SK-MEL-5 (cell line): ENCODE data around the gene LIN28B. TPM values are rescaled to one million over a fixed set of nuclear protein-coding genes. Genes with fewer than 3 reads are reported as not detected.
"Not testable (repeated sequence)": the region's sequence is repeated elsewhere in the genome, so short reads cannot be mapped to it uniquely, and the experiment has no call there.

Experiments used
- DNase-seq: peaks from one replicate; pipeline ENCODE4 v3.0.0-alpha.2; 2016; ENCODE audit warnings: low read depth, low spot score
- in situ Hi-C: cut with HindIII; loops from 2 replicates; pipeline ENCODE4 v1.10.0; 2016; ENCODE audit warnings: low sequenced_read_pairs, high pct_unique_total_duplicates, low pct_unique_long_range_greater_than_20kb
- polyA plus RNA-seq, 2 experiments: library from polyadenylated mRNA; depleted of rRNA; stranded (reverse); fragments of >200 nt; gene quantifications; 2 replicates each; pipeline ENCODE4 v1.2.3, GENCODE V29; 2015
- total RNA-seq: library from RNA; depleted of rRNA; stranded (reverse); fragments of >200 nt; shearing (Covaris generic); gene quantifications from 2 replicates; pipeline ENCODE4 v1.2.3, GENCODE V29; 2014; rRNA removed

LIN28B gene
- 0.13 and 0.19 TPM in 2 replicates for total RNA-seq
- 0.08 and 0.09 TPM in 2 replicates for polyA plus RNA-seq (2015; cell fraction: cytosol; rRNA removed)
- 0.19 and 0.41 TPM in 2 replicates for polyA plus RNA-seq (2015; cell fraction: nucleus; rRNA removed)

- in situ Hi-C loops = no loop called here
These were observed at the start of gene LIN28B for GRCh38 chr6:104956731-104957294. Gene LIN28B (plus strand): TSS chr6:104957107. CDS start chr6:104957251, 144 bp downstream.

GRCh38 chr6:104908031-104908887, 48.6 kb upstream of the LIN28B start:
- in situ Hi-C loops = no loop called here
- DNase-seq = peak; percentile 1

More at GRCh38 chr6:104956731-104957294, at the start of gene LIN28B:
- no peak for DNase-seq

DNA sequence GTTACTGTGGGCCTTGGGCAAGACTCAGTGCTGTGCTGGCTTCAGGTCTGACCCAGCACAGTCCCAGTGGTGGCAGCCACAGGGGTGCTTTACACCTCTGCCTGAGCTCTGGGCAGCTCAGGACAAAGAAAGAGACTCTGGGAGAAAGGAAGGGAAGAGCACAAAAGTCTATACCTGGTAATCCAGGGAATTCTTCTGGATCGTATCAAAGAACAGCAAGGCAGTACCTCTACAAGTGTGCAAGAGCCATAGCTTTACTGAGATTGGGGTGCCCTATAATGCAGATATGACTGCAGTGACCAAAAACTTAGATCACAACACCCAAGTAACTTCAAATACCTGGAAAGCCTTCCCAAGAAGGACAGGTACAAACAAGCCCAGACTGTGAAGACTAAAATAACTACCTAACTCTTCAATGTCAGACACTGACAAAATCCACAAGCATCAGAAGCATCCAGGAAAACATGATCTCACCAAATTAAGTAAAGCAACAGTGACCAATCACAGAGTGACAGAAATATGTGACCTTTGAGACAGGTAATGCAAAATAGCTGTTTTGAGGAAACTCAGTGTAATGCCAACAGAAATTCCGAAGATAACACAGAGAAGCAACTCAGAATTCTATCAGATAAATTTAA, 47.9 kb upstream of the LIN28B start:
- in situ Hi-C loops = no loop called here
- DNase-seq = no peak

GRCh38 chr6:104921896-104922295, 35.0 kb upstream of the LIN28B start:
- in situ Hi-C loops = no loop called here
- no peak for DNase-seq

- in situ Hi-C loops = no loop called here
- DNase-seq = peak; percentile 84
These were observed 28.8 kb upstream of the LIN28B start for GRCh38 chr6:104928141-104928540.

DNA sequence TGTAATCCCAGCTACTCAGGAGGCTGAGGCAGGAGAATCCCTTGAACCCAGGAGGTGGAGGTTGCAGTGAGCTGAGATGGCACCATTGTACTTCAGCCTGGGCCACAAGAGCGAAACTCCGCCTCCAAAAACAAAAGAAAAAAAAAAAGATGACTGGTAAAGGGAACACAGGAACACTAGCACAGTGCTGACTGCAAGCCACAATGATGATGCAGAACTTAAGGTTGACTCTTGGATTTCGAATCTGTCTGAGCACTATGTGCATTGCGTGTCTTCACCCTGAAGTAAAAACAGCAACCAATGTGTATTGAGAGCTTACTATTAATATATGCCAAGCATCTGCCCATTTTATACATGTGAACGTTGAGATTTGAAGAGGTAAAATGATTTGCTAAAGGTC, 27.6 kb upstream of the LIN28B start:
- DNase-seq = no peak
- in situ Hi-C loops = no loop called here

DNA sequence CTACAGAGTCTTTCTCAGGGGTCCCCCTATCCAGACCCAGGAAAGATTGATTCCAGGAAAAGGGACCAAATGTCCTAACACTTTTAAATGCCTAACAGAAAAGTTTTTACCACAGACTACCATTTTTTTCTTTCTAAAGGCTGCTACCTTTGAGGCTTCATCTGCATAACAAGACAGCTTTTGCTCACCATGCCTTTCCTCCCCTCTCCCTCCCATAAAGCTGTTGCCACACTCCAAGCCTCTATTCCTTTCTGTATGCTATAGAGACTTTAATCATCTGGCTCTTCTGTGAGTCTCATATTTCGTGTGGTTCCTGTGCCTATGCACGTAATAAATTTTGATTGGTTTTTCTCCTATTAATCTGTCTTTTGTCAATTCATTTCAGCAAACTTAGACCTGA, 26.0 kb upstream of the LIN28B start:
- in situ Hi-C loops = no loop called here
- DNase-seq = no peak

DNA sequence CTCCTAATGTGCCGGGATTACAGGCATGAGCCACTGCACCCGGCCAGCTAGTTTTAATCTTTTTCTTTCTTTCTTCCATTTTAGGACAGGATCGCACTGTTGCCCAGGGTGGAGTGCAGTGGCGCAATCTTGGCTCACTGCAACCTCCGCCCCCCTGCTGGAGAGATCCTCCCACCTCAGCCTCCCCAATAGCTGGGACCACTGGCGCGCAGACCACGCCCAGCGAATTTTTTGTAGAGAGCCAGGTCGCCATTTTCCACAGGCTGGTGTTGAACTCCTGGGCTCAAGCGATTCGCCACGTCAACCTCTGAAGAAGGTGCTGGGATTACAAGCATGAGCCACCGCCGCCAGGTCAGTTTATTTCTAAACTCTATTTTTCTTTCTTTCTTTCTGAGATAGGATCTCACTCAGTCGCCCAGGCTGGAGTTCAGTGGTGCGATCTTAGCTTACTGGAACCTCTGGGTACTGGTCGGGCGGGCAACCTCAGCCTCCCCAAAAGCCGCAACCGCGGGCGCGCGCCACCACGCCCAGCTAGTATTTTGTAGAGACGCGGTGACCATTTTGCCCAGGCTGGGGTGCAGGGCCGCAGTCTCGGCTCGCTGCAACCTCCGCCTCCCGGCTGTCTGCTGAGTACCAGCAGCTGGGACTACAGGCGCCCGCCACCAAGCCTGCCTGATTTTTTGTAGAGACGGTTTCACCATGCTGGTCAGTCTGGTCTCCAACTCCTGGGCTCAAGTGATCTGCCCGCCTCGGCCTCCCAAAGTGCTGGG, 20.0 kb upstream of the LIN28B start:
- no peak for DNase-seq
- in situ Hi-C loops = no loop called here

- no peak for DNase-seq
- in situ Hi-C loops = no loop called here
These were observed 16.5 kb upstream of the LIN28B start for GRCh38 chr6:104940238-104940892.

GRCh38 chr6:104940893-104941728, 15.8 kb upstream of the LIN28B start:
- in situ Hi-C loops = no loop called here

DNA sequence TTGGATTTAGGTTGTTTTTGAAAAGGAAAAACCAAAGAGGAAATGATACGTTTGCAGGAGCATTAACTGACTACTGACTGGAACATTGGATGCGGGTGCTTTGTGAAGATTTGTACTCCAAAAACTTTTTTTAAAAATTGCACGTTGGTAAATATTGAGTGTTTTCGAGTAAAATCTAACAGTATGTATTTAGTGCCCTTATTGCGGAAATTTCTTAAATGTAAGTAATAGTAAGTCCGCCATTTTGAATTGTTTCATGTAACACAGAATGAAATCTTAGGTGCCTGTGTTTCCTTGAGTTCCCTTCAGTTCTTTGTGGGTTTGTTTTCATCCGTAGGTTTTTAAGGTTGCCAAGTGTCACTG, 15.2 kb upstream of the LIN28B start:
- DNase-seq = peak; percentile 22
- in situ Hi-C loops = no loop called here

More at GRCh38 chr6:104940893-104941728, 15.8 kb upstream of the LIN28B start:
- peak; percentile 56 for DNase-seq

GRCh38 chr6:104943781-104944180, 13.1 kb upstream of the LIN28B start:
- in situ Hi-C loops = no loop called here
- DNase-seq = peak; percentile 42

DNA sequence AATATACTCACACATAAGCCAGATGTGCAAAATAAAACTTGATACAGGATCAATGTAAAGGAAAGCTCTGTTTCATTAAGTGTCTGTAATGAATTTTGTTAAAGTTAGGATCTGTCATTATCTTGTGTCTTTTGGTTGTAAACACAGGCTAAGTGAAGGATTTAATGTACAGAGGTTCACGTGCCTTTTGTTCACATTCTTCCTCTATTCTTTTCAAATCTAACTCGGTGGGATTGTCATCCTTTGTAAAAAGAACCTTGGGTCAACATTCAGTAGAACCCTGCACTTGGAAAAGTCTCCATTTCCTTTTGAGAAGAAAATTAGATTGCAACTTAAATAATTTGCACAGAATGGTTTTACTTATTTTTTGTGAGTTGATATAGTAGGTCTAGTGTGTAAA, 7.7 kb upstream of the LIN28B start:
- in situ Hi-C loops = no loop called here
- no peak for DNase-seq

- DNase-seq = no peak
- in situ Hi-C loops = no loop called here
These were observed 5.2 kb upstream of the LIN28B start for GRCh38 chr6:104951677-104952076.

GRCh38 chr6:104952911-104953399, 4.0 kb upstream of the LIN28B start:
- in situ Hi-C loops = no loop called here
- no peak for DNase-seq

GRCh38 chr6:104953400-104954189, 3.3 kb upstream of the LIN28B start:
- in situ Hi-C loops, DNase-seq: not testable (repeated sequence)
